HepG2 (cell line): ENCODE measurements around the gene CIITA. TPM values are rescaled to one million over a fixed set of nuclear protein-coding genes. Genes with fewer than 3 reads are reported as not detected.

Source experiments
- ATAC-seq: fragments of 200-7000 bp; cut with Tn5 transposase; 3 replicates; pipeline ENCODE4 v1.9.1; 2020; ENCODE audit warnings: mild to moderate bottlenecking, moderate library complexity
- BruUV-seq: library from RNA; stranded (reverse); fragments of 400-500 nt; replicated peaks from 2 replicates; lab custom pipeline; 2021; lab: Mats Ljungman, UMichigan
- CTCF ChIA-PET: fragments of 300-600 bp; formaldehyde crosslinking; extraction: SDS; loops from one replicate; lab custom pipeline; 2021; ENCODE audit warnings: low total read pairs, inconsistent platforms, low intra/inter-chr PET ratio; lab: Yijun Ruan, JAX
- POLR2A ChIA-PET: fragments of 350-600 bp; sonication (Branson Sonifier 250); formaldehyde crosslinking; loops from one replicate; lab custom pipeline; 2020; ENCODE audit warnings: antibody characterized with exemption, inconsistent platforms; lab: Yijun Ruan, JAX
- DNase-seq: peaks from one replicate; pipeline ENCODE4 v3.0.0-alpha.2; 2015; ENCODE audit warnings: low spot score
- FAIRE-seq: peaks from 3 replicates; lab custom pipeline; 2011; peaks lifted over from hg19 to GRCh38; lab: Jason Lieb, UNC
- H2AFZ ChIP-seq: one replicate; pipeline ENCODE4 v1.6.1; 2011; ENCODE audit warnings: low read length, inconsistent platforms
- H3K27ac ChIP-seq: fragments of 300-600 bp; 3 replicates; pipeline ENCODE4 v1.8.0; 2011; ENCODE audit warnings: mixed run types, mild to moderate bottlenecking, mixed read lengths, low read length, inconsistent platforms; ENCODE audit not compliant: insufficient read depth; ENCODE audit errors: extremely low read length
- H3K27me3 ChIP-seq, 2 experiments: fragments of 200-600 bp in 1 of 2; 2 replicates in 1 of 2; 3 replicates in 1 of 2; pipeline versions ENCODE4 v1.6.0 to v1.8.0; 2011; ENCODE audit warnings: low read length in 2 of 2, mild to moderate bottlenecking in 2 of 2, moderate library complexity in 2 of 2, inconsistent platforms in 1 of 2; ENCODE audit not compliant: insufficient read depth in 2 of 2, control insufficient read depth in 1 of 2
- H3K36me3 ChIP-seq, 2 experiments: fragments of 200-600 bp in 1 of 2; replicated peaks in 1 of 2; 2 replicates in 1 of 2; 3 replicates in 1 of 2; pipeline versions ENCODE4 v1.5.1 to v1.8.0; 2011; ENCODE audit warnings: low read length in 2 of 2, inconsistent platforms in 1 of 2; ENCODE audit not compliant: insufficient read depth in 2 of 2, control insufficient read depth in 1 of 2
- H3K4me1 ChIP-seq: 2 replicates; pipeline ENCODE4 v1.5.1; 2012; ENCODE audit warnings: low read length, inconsistent platforms; ENCODE audit not compliant: insufficient read depth
- H3K4me2 ChIP-seq: 2 replicates; pipeline ENCODE4 v1.6.0; 2011; ENCODE audit warnings: low read depth, low read length, inconsistent platforms
- H3K4me3 ChIP-seq, 3 experiments: fragments of 200-600 bp in 1 of 3; sonication (generic), shearing (Covaris generic) in 1 of 3; replicated peaks in 1 of 3; 2 replicates each; pipeline ENCODE4 v1.5.1; 2011 to 2016; ENCODE audit warnings: low read length in 3 of 3, inconsistent platforms in 2 of 3, low read depth in 2 of 3, mild to moderate bottlenecking in 2 of 3, control low read depth in 1 of 3, mixed read lengths in 1 of 3; ENCODE audit not compliant: insufficient read depth in 1 of 3
- H3K79me2 ChIP-seq: one replicate; pipeline ENCODE4 v1.6.1; 2011; ENCODE audit warnings: low read length, inconsistent platforms; ENCODE audit not compliant: insufficient read depth
- H3K9ac ChIP-seq: 2 replicates; pipeline ENCODE4 v1.6.0; 2011; ENCODE audit warnings: mild to moderate bottlenecking, low read depth, low read length, inconsistent platforms; ENCODE audit not compliant: insufficient read depth
- H3K9me3 ChIP-seq: 2 replicates; pipeline ENCODE4 v1.5.1; 2012; ENCODE audit warnings: mild to moderate bottlenecking, low read length
- H4K20me1 ChIP-seq: 2 replicates; pipeline ENCODE4 v1.6.0; 2011; ENCODE audit warnings: inconsistent platforms, mild to moderate bottlenecking, low read length, moderate library complexity; ENCODE audit not compliant: insufficient read depth
- ATF3 ChIP-seq: sonication (generic); formaldehyde crosslinking; IDR thresholded peaks from 2 replicates; pipeline ENCODE4 v1.4.0; 2020; ENCODE audit warnings: missing genetic modification reagents
- ATF7 ChIP-seq, 2 experiments: fragments of 450-650 bp in 1 of 2; sonication (generic) in 1 of 2; formaldehyde crosslinking in 1 of 2; IDR thresholded peaks; 2 replicates each; pipeline versions ENCODE4 v1.4.0 to v1.6.1; 2016 to 2020; ENCODE audit warnings: antibody characterized with exemption in 1 of 2, mild to moderate bottlenecking in 1 of 2, missing genetic modification reagents in 1 of 2
- CREB1 ChIP-seq, 2 experiments: fragments of 450-650 bp in 1 of 2; IDR thresholded peaks; 2 replicates each; pipeline ENCODE4 v1.6.1; 2016 to 2017; ENCODE audit warnings: control low read depth in 1 of 2, mild to moderate bottlenecking in 1 of 2, missing compliant biosample characterization in 1 of 2, missing genetic modification characterization in 1 of 2
- CSRNP1 ChIP-seq: sonication (generic); formaldehyde crosslinking; IDR thresholded peaks from 2 replicates; pipeline ENCODE4 v1.8.1; 2023; ENCODE audit warnings: mild to moderate bottlenecking, missing genetic modification reagents
- DMTF1 ChIP-seq: sonication (generic); formaldehyde crosslinking; IDR thresholded peaks from 2 replicates; pipeline ENCODE4 v1.4.0; 2020; ENCODE audit warnings: mild to moderate bottlenecking, missing genetic modification reagents
- HNRNPH1 ChIP-seq: fragments of 200-400 bp; formaldehyde crosslinking; optimal IDR thresholded peaks from 2 replicates; pipeline ENCODE3; 2017; ENCODE audit warnings: mild to moderate bottlenecking, low read depth, low read length
- NFRKB ChIP-seq: fragments of 450-650 bp; IDR thresholded peaks from 2 replicates; pipeline ENCODE4 v1.6.1; 2017
- NONO ChIP-seq, 2 experiments: fragments of 450-650 bp in 1 of 2; sonication (generic) in 1 of 2; formaldehyde crosslinking in 1 of 2; IDR thresholded peaks in 1 of 2; conservative IDR thresholded peaks in 1 of 2; 2 replicates each; pipeline versions ENCODE4 v1.6.1 to v1.8.0; 2017 to 2022; ENCODE audit warnings: mild to moderate bottlenecking in 1 of 2, missing genetic modification reagents in 1 of 2, moderate library complexity in 1 of 2
- TBL1XR1 ChIP-seq: fragments of 150-350 bp; IDR thresholded peaks from 2 replicates; pipeline ENCODE4 v1.6.1; 2014; ENCODE audit warnings: borderline replicate concordance, low read length; ENCODE audit not compliant: partially characterized antibody
- ZNF24 ChIP-seq: fragments of 450-650 bp; IDR thresholded peaks from 2 replicates; pipeline ENCODE4 v1.6.1; 2017; ENCODE audit warnings: antibody characterized with exemption, mild to moderate bottlenecking
- WGBS: methylation state at CpG from one replicate; pipeline ENCODE4 v1.1.6; 2017; ENCODE audit warnings: low lambda C conversion rate; 5-methylcytosine and 5-hydroxymethylcytosine counted together
- in situ Hi-C: cut with HindIII; loops from 2 replicates; pipeline ENCODE4 v1.10.0; 2017; ENCODE audit warnings: low pct_unique_long_range_greater_than_20kb; ENCODE audit not compliant: extremely low pct_ligation_motif_present
- intact Hi-C: fragments of 100-400 bp; cut with micrococcal nuclease; formaldehyde crosslinking; loops from one replicate; pipeline ENCODE4 v1.10.0; 2022; ENCODE audit not compliant: unreplicated experiment
- polyA plus RNA-seq, 8 experiments: library from polyadenylated mRNA; depleted of rRNA in 3 of 8; stranded (reverse) in 7 of 8; unstranded in 1 of 8; fragments of >200 nt; fragmentation: Illumina TruSeq in 4 of 8; extraction: Trizol in 4 of 8; gene quantifications; 2 replicates each; pipeline versions ENCODE4 v1.2.1 to v1.2.3, GENCODE V29; 2011 to 2016; ENCODE audit warnings: low read depth in 4 of 8, missing spikeins in 1 of 8, mixed read lengths in 1 of 8; ENCODE audit not compliant: insufficient read depth in 1 of 8
- total RNA-seq, 5 experiments: library from RNA; depleted of rRNA; stranded (reverse); fragments of >200 nt; fragmentation: Illumina TruSeq; extraction: Trizol; gene quantifications; 2 replicates each; pipeline ENCODE4 v1.2.3, GENCODE V29; 2016; ENCODE audit warnings: low read depth in 1 of 5

Gene CIITA
- total and polyA plus RNA-seq, 2 of the 13 experiments (the other 11 are each of a cell fraction or from before 2014, with no cell fraction given): 0.08 to 0.09 TPM

GRCh38 chr16:10859020-10859419, 18.0 kb upstream of the CIITA start (continued):
- TF ChIP-seq TBL1XR1 (no peak), HNRNPH1 (no peak), CSRNP1 (CRISPR knock-in tag) (no peak), ATF3 (CRISPR knock-in tag) (no peak), ZNF24 (no peak), DMTF1 (CRISPR knock-in tag) (no peak), NONO (IDR thresholded peaks at IDR 0.05) (0 out of 2 replicates have a peak, but pooled peaks have one; percentile 71), NONO (CRISPR knock-in tag; conservative IDR thresholded peaks at IDR 0.05) (no peak)

- H3K4me1 ChIP-seq: 0 out of 2 replicates have a peak, but pooled peaks cover 5% of the 10 kb centered on the region
- no peak overlapping the region for H2AFZ ChIP-seq
- 64% methylated on average over 6 of the region's 6 CpGs for WGBS
- TF ChIP-seq NFRKB: no peak
- peak; percentile 88 for TF ChIP-seq ATF7 (IDR thresholded peaks at IDR 0.05)
- TF ChIP-seq ATF7 (CRISPR knock-in tag; IDR thresholded peaks at IDR 0.05): no peak
- peak; percentile 35 for TF ChIP-seq CREB1 (IDR thresholded peaks at IDR 0.05)
- no peak for TF ChIP-seq CREB1 (CRISPR knock-in tag; IDR thresholded peaks at IDR 0.05)
- TF ChIP-seq, all 625 proteins: peak for 2
- Histone ChIP-seq H3K9me3 (no peaks in the 10 kb centered on the region), H3K27ac (no peak overlapping the region), H3K36me3 (no peaks in the 10 kb centered on the region), H3K4me3 (no peak overlapping the region), H3K4me2 (no peak overlapping the region), H3K9ac (no peak overlapping the region), H4K20me1 (no peaks in the 10 kb centered on the region), H3K79me2 (no peaks in the 10 kb centered on the region), H3K27me3 (no peaks in the 10 kb centered on the region; a peak in 1 of 5 replicates)
- DNase-seq: no peak
- BruUV-seq: no TSS peak
- intact Hi-C loops: no loop called here
- no peak for FAIRE-seq
- no peak for ATAC-seq
- in situ Hi-C loops: no loop called here
- ChIA-PET CTCF (no interaction called here), POLR2A (no interaction called here)
These were observed 17.3 kb upstream of the CIITA start for GRCh38 chr16:10859658-10860057.
